Sigmoid colon (tissue), 4 donors: Measurements from ENCODE around the gene GDF10.

Source experiments
- CTCF ChIP-seq, 4 experiments: fragments of 450-650 bp in 3 of 4; fragments of 200-600 bp in 1 of 4; IDR thresholded peaks; one replicate each; pipeline ENCODE4 v1.5.1; 2016 to 2019; ENCODE audit warnings: antibody characterized with exemption in 4 of 4, mild to moderate bottlenecking in 3 of 4, moderate library complexity in 2 of 4
- EP300 ChIP-seq, 4 donors: sonication (generic); formaldehyde crosslinking; IDR thresholded peaks; one replicate each; pipeline ENCODE4 v1.6.1; 2017; ENCODE audit warnings: antibody characterized with exemption in 4 of 4
- POLR2A ChIP-seq, 2 donors: fragments of 450-650 bp; IDR thresholded peaks; one replicate each; pipeline ENCODE4 v1.6.1; 2016; ENCODE audit warnings: antibody characterized with exemption in 2 of 2, mild to moderate bottlenecking in 2 of 2, moderate library complexity in 2 of 2
- POLR2AphosphoS5 ChIP-seq, 4 donors: sonication (generic); formaldehyde crosslinking; IDR thresholded peaks; one replicate each; pipeline ENCODE4 v1.6.1; 2017; ENCODE audit warnings: antibody characterized with exemption in 4 of 4

GRCh38 chr10:47294501-47294900 lies 5.5 kb upstream of the GDF10 start:
- TF ChIP-seq CTCF (IDR thresholded peaks at IDR 0.05) (no peak), POLR2A (IDR thresholded peaks at IDR 0.05) (no peak), POLR2AphosphoS5 (IDR thresholded peaks at IDR 0.05) (no peak), EP300 (IDR thresholded peaks at IDR 0.05) (no peak)
